Stimulated activated CD8-positive, alpha-beta memory T cell treated with anti-CD3 and anti-CD28 coated beads, Interleukin-4, amount 100 ng/mL, for 24 hours (primary cell): Measurements from ENCODE around the gene SERPINE1.

Source experiments
- DNase-seq: peaks from one replicate; pipeline ENCODE4 v3.0.0-alpha.2; 2020; ENCODE audit warnings: low read depth

Gene SERPINE1

DNA sequence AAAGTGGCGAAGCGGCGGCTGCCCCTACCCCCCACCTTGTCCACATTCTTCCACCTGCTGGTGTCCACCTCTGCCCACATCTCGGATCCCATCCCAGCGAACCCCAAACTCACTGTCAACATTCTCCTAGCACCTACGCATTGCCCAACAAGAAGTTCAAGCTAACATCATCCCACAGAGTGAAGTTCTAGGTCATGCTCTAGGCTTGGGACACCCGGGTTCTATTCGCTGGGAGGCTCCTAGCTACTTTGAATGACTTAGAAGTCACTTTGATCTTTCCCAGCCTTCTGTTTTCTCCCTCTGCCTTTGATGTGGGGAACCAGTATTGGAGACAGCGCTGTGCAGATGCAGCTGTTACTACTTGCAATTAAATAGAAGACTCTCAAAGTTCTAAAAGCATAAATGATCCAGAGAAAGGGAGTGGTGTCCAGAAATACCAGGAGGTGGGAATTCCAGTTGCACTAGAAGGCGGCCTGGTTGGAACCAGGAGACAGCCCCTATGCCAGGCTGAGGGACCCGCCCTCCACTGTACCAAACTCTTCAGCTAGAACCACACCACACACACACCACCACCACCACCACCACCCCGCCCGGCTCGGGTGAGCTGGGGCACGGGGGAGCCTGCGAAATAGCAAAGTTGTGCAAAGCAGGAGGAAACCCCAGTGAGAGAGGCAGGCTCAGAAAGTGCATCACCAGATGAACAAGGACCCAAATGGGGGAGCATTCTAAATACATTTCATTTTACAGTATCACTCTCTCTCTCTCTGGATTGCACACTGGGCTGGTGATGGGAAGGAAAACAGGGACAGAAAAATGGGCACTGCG, 43.9 kb downstream of the SERPINE1 start:
- no peak for DNase-seq

DNA sequence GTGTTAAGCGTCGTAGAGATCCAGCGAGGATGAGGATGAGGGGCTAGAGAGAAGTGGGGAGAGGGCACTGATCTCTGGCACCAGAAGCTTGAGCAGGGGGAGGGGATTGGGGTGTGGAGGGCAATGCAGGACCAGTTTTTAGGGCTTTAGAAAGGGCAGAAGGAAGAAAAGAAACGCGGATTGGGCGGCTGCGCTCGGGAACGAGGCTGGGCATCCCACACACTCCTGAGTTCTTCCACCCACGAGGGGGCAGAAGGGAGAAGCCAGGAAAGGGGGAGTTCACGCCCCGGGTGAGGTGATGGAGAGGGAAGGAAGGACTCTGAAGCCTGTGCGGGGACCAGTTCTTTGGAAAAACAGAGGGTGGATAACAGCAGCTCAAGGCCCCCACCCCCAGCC, 44.5 kb downstream of the SERPINE1 start:
- DNase-seq: no peak

DNA sequence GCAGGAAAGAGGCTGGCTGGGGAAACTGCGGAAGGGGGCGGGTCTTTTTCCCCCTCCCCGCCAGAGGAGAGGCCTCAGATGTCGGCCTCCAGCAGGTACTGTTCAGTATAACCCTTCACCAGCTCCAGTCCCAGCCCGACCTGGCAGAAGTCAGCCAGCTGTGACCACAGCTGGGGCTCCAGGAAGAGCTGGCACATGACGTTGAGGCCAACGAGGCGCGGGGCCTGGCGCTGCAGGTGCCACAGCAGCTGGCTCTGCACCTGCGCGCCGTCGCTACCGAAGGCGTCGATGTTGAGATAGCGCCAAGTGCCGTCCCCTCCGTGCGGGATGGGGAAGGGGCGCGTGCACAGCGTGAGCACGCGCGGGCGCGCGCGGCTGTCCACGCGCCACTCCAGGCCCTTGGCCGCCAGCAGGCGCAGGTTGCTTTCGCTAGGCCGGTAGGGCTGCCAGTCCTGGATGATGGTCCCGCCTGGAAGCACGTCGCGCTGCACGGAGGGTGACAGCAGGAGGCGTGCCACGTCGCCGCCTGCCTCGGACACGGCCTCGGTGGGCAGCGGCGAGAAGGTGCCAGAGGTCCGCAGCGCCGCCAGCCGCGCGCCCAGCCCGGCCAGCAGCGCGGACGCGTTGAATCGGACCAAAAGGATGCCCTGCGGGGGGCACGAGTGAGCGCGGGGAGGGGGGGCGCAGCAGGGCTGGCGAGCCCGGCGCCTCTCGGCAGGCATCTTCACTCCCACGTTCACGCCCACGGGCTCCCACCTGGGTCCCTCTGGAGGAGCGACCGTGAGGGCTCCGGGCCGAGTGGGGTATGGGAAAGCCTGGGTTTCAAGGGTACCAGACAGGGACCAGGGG, 45.3 kb downstream of the SERPINE1 start:
- no peak for DNase-seq

DNA sequence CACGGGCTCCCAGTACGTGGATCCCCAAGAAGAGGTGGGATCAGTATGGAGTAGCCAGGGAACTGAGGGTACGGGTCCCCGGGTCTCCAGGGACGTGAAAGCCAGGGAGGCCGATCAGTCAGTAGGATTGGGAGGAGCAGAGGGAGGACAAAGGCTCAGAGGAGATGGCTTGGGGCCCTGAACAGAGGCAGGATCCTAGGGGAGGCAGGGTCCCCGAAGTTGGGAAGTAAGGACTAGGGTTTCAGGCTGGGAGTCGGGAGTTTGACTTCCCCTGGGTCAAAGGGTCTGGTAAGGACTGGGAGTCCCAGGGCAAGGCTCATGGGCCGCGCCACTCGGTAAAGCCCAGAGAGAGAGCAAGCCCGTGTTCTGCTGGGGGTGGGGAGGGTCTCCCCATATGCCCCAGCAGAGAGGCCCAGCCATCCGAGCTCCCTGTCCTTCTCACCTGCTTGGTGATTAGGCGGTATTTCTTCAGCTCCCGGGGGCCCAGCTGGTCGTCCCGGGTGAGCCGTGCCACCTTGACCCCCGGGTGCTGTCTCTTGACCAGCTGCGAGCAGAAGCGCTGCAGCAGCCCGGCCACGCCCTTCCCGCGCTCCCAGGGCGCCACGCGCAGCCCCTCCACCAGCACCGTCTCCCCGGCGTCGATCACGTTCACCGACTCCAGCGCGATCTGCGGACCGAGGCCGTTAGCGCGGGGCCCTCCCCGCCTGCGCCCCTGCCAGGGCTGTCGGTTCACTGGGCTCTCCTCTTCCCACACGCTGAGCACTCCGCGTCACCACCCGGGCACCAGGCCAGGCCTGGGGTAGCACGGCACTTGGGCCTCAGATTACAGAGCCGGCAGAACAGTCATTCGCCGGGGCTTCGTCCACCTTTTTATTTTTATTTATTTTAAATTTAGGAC, 46.2 kb downstream of the SERPINE1 start:
- no peak for DNase-seq

DNA sequence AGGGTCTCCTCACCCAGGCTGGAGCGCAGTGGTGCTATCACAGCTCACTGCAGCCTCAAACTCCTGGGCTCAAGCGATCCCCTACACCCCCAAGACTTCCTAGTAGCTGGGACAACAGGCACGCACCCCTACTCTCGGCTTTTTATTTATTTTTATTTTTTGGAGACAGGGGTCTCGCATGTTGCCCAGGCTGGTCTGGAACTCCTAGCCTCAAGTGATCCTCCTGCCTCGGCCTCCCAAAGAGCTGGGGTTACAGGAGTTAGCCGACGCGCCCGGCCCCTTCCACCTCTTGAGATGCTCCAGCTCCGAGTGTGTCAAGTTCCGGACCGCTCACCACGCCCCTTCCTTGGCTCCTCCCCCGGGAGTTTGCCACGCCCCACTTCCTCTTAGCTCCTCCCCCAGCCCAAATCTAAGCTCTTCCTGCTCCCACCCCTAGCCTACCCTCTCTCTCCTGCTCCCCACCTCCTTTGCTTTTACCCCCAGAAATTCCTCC, 46.9 kb downstream of the SERPINE1 start:
- no peak for DNase-seq

DNA sequence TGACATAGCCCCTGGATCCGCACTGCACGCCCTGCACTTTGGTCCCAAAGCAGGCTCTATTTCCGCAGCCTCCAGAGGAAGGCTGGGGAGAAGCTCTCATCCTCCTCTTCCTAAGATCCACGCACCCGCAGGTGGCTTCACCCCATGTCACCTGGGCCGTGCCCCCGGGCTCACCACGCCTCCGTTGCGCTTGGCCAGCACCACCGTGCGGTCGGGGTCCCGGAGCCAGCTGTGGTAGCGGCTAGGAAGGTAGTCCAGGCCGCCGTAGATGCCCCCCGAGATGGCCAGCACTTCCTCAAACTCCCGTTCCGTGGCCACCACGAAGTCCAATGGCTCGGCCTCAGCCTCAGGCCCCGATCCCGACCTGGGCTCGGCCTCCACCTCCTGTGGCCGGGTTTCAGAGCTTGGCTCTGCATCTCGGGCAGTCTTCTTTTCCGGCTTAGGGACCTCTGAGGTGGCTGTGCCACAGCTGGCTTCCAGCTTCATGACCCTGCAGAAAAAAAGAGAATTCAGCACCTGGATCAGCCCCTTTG, 47.5 kb downstream of the SERPINE1 start:
- DNase-seq: no peak

DNA sequence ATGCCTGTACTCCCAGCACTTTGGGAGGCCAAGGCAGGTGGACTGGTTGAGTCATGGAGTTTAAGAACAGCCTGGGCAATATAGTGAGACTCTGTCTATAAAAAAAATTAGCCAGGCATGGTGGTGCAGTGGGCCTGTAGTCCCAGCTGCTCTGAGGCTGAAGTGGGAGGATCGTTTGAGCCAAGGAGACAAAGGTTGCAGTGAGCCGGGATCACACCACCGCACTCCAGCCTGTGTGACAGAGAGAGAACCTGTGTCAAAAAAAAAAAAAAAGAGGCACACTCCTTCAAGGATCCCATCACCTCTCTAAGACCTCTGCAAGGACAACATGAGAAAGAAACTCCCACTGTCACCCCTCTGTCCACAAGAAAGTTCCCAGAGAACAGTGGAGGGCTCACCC, 48.8 kb downstream of the SERPINE1 start:
- DNase-seq: no peak

DNA sequence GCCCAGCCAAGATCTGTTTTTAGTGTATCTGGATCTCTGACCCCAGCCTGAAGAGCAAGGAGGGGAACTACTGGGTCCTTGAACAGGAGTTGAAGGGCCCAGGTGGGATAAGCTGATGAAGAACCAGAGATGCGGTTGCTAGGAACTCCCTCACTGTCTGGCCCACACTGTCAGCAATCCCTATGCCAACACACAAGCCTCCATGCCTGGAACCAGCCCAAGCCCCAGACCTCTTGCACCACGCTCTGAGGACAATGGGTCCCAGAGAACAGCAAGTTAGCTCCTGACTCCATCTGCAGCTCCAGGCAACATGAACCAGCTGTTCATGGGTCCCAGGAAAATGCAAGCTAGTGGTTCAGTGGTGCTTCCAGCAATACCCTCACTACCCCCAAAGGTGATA, 50.7 kb downstream of the SERPINE1 start:
- DNase-seq: no peak

DNA sequence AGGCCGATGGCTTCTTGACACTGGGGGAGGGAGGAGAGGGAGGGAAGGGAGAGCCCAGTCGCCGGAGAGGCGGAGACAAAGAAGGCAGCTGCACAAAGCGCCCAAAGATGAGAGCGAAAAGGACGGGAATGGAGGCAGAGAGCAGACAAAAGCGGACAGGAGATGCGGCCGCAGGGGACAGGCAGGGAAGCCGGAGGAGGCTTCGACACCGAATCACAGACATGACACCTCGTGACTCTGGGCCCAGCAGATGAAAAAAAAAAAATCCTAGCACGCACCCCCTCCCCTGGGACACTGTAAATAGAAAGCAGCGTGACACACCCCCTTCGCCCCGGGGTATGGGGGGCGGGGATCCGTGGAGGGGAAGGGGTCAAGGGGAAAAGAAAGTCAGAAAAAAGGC, 52.2 kb downstream of the SERPINE1 start:
- no peak for DNase-seq

DNA sequence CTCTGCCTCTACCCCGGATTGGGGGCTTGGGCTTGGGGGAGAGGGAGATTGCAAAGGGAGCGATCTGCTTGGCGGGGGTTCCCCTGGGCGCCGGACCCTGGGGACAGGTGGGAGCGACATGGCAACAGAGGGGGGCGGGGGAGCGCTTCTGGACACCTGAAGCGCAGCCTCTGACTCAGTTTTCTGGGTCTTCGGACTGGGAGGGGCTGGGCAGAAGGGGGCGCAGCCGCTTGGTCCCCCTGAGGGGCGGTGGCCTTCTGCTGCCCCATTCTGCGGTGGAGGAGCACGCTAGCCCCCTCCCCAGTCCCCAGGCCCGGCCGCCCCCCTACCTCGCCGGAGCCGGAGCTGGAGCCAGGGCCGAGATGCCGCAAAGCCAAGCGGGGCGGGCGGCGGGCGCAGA, 52.8 kb downstream of the SERPINE1 start:
- no peak for DNase-seq

DNA sequence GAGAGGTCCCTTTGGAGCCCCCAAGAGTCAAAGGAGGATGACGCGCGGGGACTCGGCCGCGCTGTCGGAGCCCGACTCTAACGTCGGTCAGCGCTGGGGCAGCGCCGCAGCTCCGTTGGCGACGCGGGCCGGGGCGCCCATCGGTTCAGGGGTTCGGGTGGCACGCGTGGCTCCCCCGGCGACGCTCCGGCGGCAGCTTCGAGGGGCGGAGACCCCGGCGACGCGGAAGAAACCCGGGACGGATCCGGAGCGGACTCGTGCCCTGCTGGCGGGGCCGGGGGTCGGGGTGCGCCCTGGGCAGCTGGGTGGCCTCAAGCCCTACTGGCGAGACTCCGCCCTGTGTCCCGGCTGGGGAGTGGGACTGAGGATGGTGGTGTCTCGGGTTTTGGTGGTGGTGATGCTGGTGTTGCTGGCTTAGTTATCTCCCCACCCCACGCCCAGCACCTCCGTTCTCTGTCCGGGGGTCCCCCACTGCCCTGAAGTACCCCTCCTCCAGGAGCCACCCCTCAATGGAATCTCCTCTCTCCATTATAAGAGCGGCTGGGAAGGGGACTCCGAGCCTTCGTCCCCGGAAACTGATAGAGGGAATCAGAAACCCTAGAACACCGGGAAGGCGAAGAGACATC, 53.3 kb downstream of the SERPINE1 start, which contains the start of gene NAT16:
Gene NAT16, minus strand, starts transcription at position 164 of the 626 bp plus-strand sequence. CDS start 5,486 bp downstream, outside the sequence.
- no peak for DNase-seq

DNA sequence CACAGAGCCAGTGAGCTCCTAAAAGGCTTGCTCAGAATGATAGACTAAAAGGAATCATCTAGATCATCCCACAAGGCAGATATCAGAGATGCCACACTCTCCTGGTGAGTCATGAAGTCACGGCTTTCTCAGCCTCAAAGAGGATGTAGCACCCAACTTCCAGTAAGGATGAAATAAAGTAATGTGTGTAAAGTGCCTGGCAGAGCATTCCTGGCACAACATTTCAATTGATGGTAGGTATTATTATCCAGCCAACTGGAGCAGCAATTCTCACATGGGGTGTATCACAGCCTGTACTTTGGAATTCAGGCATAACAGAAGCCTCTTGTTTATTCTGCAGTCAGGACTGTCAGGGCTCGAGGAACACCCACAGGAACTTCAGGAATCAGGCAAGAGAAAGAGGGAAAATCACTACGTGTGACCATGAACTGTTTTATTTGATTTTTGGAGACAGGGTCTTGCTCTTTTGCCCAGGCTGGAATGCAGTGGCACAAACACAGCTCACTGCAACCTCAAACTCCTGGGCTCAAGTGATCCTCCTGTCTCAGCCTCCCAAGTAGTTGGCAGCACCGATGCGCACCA, 58.4 kb downstream of the SERPINE1 start:
- no peak for DNase-seq

DNA sequence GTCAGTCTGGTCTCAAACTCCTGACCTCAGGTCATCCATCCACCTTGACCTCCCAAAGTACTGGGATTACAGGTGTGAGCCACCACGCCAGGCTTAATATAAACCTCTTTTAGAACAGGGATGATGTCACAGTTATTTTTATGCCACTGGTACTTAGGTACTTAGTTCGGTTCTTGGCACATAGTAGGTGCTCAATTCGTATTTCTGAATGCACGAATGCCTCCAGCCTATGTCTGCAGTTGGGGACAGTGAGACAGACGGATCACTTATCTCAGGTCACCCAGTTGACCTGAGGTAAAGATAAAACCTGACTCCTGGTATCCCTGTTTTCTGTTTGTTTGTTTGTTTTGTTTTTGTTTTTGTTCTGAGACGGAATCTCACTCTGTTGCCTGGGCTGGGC, 59.3 kb downstream of the SERPINE1 start:
- DNase-seq: no peak

DNA sequence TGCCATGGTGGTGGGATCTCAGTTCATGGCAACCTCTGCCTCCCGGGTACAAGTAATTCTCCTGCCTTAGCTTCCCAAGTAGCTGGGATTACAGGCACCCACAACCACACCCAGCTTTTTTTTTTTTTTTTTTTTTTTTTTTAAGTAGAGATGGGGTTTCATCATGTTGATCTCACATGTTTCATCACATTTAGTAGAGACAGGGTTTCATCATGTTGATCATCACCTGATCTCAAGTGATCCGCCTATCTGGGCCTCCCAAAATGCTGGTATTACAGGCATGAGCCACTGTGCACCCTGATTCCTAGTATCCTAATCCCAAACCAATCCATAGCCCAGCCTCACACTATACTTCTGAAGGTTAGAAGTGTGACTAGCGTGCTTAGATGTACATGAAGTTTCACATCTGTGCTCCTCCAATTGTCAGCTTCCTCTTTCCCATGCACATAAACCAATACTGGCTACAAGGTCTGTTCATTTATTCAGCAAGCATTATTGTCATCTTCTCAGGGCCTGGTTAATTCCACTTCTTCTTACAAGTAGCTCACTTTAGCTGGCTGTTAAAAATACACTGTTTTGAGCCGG, 60.0 kb downstream of the SERPINE1 start:
- DNase-seq: no peak
